Caco-2 (cell line): ENCODE results near the gene CABP7. TPM values are rescaled to one million over a fixed set of nuclear protein-coding genes. Genes with fewer than 3 reads are reported as not detected.

ENCODE experiments used
- BruUV-seq: library from RNA; stranded (reverse); fragments of 400-500 nt; replicated peaks from 2 replicates; lab custom pipeline; 2021; lab: Mats Ljungman, UMichigan
- CTCF ChIA-PET: fragments of 300-600 bp; sonication (Branson Sonifier 250); formaldehyde crosslinking; loops from one replicate; lab custom pipeline; 2022; ENCODE audit warnings: antibody characterized with exemption; lab: Charles Lee
- POLR2A ChIA-PET: fragments of 300-600 bp; sonication (Branson Sonifier 250); formaldehyde crosslinking; loops from one replicate; lab custom pipeline; 2022; ENCODE audit warnings: antibody characterized with exemption; lab: Charles Lee
- DNase-seq, 2 experiments: peaks; one replicate each; pipeline versions ENCODE4 v3.0.0 to v3.0.0-alpha.2; 2020 to 2022
- H3K27me3 ChIP-seq: replicated peaks from 2 replicates; pipeline ENCODE4 v1.6.0; 2011; ENCODE audit warnings: low read length; ENCODE audit not compliant: control insufficient read depth, insufficient read depth
- H3K36me3 ChIP-seq: 2 replicates; pipeline ENCODE4 v1.5.1; 2011; ENCODE audit warnings: low read length; ENCODE audit not compliant: control insufficient read depth, insufficient read depth
- H3K4me1 ChIP-seq: fragments of 250-450 bp; sonication (Bioruptor Pico); 2 replicates; pipeline ENCODE4 v1.5.1; 2020; ENCODE audit warnings: mild to moderate bottlenecking
- H3K4me3 ChIP-seq: 2 replicates; pipeline ENCODE4 v1.5.1; 2011; ENCODE audit warnings: low read depth, mild to moderate bottlenecking, control low read depth, low read length
- H3K9me3 ChIP-seq: fragments of 250-450 bp; sonication (Bioruptor Pico); 2 replicates; pipeline ENCODE4 v1.5.1; 2020; ENCODE audit warnings: mild to moderate bottlenecking, moderate library complexity
- H3K27ac Mint-ChIP-seq: one replicate; pipeline ENCODE4 v1.8.0; 2022; ENCODE audit warnings: mixed read lengths; ENCODE audit not compliant: unreplicated experiment
- H3K27me3 Mint-ChIP-seq: one replicate; pipeline ENCODE4 v1.8.0; 2022; ENCODE audit warnings: mixed read lengths; ENCODE audit not compliant: insufficient read depth, unreplicated experiment
- H3K36me3 Mint-ChIP-seq: one replicate; pipeline ENCODE4 v1.8.0; 2022; ENCODE audit warnings: mild to moderate bottlenecking, mixed read lengths; ENCODE audit not compliant: insufficient read depth, unreplicated experiment
- H3K4me1 Mint-ChIP-seq: one replicate; pipeline ENCODE4 v1.8.0; 2022; ENCODE audit warnings: low read depth, mixed read lengths; ENCODE audit not compliant: unreplicated experiment
- H3K4me3 Mint-ChIP-seq: one replicate; pipeline ENCODE4 v1.8.0; 2022; ENCODE audit warnings: mild to moderate bottlenecking, moderate library complexity, mixed read lengths; ENCODE audit not compliant: unreplicated experiment
- H3K9me3 Mint-ChIP-seq: one replicate; pipeline ENCODE4 v1.8.0; 2022; ENCODE audit warnings: mixed read lengths; ENCODE audit not compliant: unreplicated experiment
- intact Hi-C: fragments of 100-400 bp; cut with micrococcal nuclease; formaldehyde crosslinking; loops from one replicate; pipeline ENCODE4 v1.10.0; 2022; ENCODE audit not compliant: unreplicated experiment
- total RNA-seq: library from RNA; stranded (reverse); gene quantifications from 2 replicates; pipeline ENCODE4 v1.2.3, GENCODE V29; 2022
- TF ChIP-seq, protein P1 (sequence below), 2 experiments: fragments of 200-600 bp in 1 of 2; IDR thresholded peaks; 1 replicate in 1 of 2; 2 replicates in 1 of 2; pipeline versions ENCODE4 v1.5.1 to v1.8.0; 2011 to 2022; ENCODE audit warnings: antibody characterized with exemption in 1 of 2, control low read depth in 1 of 2, inconsistent platforms in 1 of 2, low read depth in 1 of 2, low read length in 1 of 2, mild to moderate bottlenecking in 1 of 2, moderate library complexity in 1 of 2; ENCODE audit not compliant: insufficient read depth in 1 of 2, severe bottlenecking in 1 of 2, unreplicated experiment in 1 of 2

CABP7 gene
- total RNA-seq, 1 experiment from 2014 or later, result not detected

DNA sequence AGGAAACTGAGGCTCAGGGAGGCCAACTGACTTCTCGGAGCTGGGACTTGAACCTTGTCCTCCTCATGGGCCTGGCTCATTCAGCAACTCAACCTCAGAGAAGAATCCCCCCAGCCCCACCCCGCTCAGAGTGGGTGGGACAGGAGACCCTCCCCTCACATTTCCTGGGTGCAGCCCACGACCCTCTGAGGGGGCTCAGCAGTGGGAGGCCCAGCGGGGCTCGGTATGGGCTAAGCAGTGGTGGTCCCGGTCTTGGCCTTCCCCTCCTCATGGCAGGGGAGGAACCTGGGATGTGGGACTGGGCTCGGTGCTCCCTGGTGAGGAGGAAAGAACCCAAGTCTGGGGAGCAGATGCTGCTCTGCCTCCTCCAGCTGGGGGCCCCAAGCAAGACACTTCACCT lies 14.2 kb upstream of the CABP7 start:
- POLR2A ChIA-PET, result no interaction called here
- Mint-ChIP-seq H3K4me1 (no peaks in the 10 kb centered on the region), H3K27me3 (no peaks in the 10 kb centered on the region), H3K4me3 (no peak overlapping the region), H3K36me3 (no peaks in the 10 kb centered on the region), H3K27ac (no peak overlapping the region), H3K9me3 (no peaks in the 10 kb centered on the region)
- TF ChIP-seq, protein P1, sequence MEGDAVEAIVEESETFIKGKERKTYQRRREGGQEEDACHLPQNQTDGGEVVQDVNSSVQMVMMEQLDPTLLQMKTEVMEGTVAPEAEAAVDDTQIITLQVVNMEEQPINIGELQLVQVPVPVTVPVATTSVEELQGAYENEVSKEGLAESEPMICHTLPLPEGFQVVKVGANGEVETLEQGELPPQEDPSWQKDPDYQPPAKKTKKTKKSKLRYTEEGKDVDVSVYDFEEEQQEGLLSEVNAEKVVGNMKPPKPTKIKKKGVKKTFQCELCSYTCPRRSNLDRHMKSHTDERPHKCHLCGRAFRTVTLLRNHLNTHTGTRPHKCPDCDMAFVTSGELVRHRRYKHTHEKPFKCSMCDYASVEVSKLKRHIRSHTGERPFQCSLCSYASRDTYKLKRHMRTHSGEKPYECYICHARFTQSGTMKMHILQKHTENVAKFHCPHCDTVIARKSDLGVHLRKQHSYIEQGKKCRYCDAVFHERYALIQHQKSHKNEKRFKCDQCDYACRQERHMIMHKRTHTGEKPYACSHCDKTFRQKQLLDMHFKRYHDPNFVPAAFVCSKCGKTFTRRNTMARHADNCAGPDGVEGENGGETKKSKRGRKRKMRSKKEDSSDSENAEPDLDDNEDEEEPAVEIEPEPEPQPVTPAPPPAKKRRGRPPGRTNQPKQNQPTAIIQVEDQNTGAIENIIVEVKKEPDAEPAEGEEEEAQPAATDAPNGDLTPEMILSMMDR (IDR thresholded peaks at IDR 0.05; ENCODE audit: insufficient read depth in 1 of 2, low read depth in 1 of 2, low read length in 1 of 2, severe bottlenecking in 1 of 2, unreplicated experiment in 1 of 2), result no peak
- Histone ChIP-seq H3K9me3 (no peaks in the 10 kb centered on the region), H3K4me3 (no peak overlapping the region), H3K4me1 (peaks cover 5% of the 10 kb centered on the region), H3K27me3 (no peaks in the 10 kb centered on the region), H3K36me3 (no peaks in the 10 kb centered on the region)
- CTCF ChIA-PET, result no interaction called here
- no TSS peak for BruUV-seq
- intact Hi-C loops, result loop anchor here (10.0 kb wide), 1 partner anchor 299 kb away; no protein-coding TSS in a partner anchor
- no peak for DNase-seq

DNA sequence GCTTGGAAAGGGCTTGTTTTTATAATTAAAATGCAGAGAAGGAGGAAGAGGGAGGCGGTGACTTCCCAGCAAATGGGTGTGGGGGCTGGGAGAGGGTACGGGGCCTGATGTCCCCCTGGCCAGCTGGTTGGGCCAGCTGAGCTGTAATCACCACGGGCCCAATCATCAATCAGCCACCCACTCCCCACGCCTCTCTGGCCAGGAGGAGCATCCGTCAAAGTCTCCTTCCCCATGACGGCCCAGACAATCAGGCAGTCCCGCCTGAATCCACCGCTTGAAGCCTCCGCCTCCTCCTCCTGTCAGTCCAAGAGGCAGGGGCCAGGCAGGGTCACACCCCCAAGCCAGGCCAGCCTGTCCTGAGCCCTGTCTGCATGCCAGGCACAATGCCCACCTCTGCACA lies 13.3 kb upstream of the CABP7 start:
- peaks cover 5% of the 10 kb centered on the region for H3K4me1 ChIP-seq
- Mint-ChIP-seq H3K4me3 (no peak overlapping the region), H3K36me3 (no peaks in the 10 kb centered on the region), H3K4me1 (no peaks in the 10 kb centered on the region), H3K27ac (no peak overlapping the region), H3K27me3 (no peaks in the 10 kb centered on the region), H3K9me3 (no peaks in the 10 kb centered on the region)
- H3K36me3 ChIP-seq, result no peaks in the 10 kb centered on the region
- no peaks in the 10 kb centered on the region for H3K9me3 ChIP-seq
- no peak for DNase-seq
- no peak overlapping the region for H3K4me3 ChIP-seq
- H3K27me3 ChIP-seq, result no peaks in the 10 kb centered on the region
- POLR2A ChIA-PET, result no interaction called here
- intact Hi-C loops, result loop anchor here (10.0 kb wide), 1 partner anchor 298 kb away; no protein-coding TSS in a partner anchor
- TF ChIP-seq, protein P1 (IDR thresholded peaks at IDR 0.05; ENCODE audit: insufficient read depth in 1 of 2, low read depth in 1 of 2, low read length in 1 of 2, severe bottlenecking in 1 of 2, unreplicated experiment in 1 of 2), result no peak
- CTCF ChIA-PET, result no interaction called here
- BruUV-seq, result no TSS peak

DNA sequence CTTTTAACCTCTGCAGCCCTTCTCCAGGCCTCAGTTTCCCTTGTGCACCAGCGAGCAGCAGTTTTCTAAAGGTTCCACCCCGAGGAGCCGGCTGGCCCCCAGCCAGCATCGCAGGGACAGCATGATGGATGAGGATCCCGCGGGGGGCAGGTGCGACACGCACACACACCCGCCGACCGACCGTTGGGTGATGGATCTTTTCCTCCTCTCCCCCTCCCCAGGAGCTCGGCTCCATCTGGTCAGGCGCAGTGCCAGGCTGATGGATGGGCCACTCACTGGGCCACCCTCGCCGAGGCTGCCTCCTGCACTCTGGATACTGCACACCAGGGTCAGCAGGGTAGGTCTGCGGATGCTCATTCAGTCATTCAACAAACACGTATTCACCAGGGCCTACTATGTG lies 12.8 kb upstream of the CABP7 start:
- ChIA-PET CTCF (no interaction called here), POLR2A (no interaction called here)
- Mint-ChIP-seq H3K27me3 (peaks cover 2% of the 10 kb centered on the region), H3K4me3 (no peak overlapping the region), H3K36me3 (no peaks in the 10 kb centered on the region), H3K4me1 (no peaks in the 10 kb centered on the region), H3K9me3 (no peaks in the 10 kb centered on the region), H3K27ac (no peak overlapping the region)
- TF ChIP-seq, protein P1 (IDR thresholded peaks at IDR 0.05; ENCODE audit: insufficient read depth in 1 of 2, low read depth in 1 of 2, low read length in 1 of 2, severe bottlenecking in 1 of 2, unreplicated experiment in 1 of 2), result no peak
- intact Hi-C loops, result loop anchor here (10.0 kb wide), 1 partner anchor 298 kb away; no protein-coding TSS in a partner anchor
- Histone ChIP-seq H3K4me3 (no peak overlapping the region), H3K4me1 (peaks cover under 1% of the 10 kb centered on the region), H3K36me3 (no peaks in the 10 kb centered on the region), H3K27me3 (no peaks in the 10 kb centered on the region), H3K9me3 (no peaks in the 10 kb centered on the region)
- no peak for DNase-seq
- no TSS peak for BruUV-seq
